Measurements from ENCODE around the gene PRSS38.

DNA sequence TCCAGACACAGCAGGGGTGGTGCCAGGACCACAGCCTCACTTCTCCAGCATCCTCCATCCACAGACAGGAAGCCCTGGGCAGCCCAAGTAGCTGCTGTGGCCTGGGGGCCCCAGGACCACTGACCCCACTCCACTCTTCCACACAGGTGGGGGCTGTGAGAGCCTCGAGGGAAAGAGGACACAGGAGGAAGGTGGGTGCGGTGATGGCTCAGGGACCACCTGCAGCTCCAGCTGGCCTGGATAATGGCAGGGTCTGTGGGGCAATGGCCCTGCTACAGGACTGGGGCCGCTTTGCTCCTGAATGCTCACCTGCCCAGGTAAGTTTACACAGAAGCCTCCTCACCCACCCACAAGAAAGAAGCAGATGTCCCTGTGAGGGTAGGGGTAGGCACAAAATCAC lies 18.3 kb upstream of the PRSS38 start:
- TF ChIP-seq POLR2AphosphoS5 (IDR thresholded peaks at IDR 0.05; ENCODE audit: low read depth, low read length) (no peak), POLR2A (IDR thresholded peaks at IDR 0.05; ENCODE audit: borderline replicate concordance, extremely low read depth, insufficient read depth, insufficient read length) (no peak)
- TF ChIP-seq, protein P1, sequence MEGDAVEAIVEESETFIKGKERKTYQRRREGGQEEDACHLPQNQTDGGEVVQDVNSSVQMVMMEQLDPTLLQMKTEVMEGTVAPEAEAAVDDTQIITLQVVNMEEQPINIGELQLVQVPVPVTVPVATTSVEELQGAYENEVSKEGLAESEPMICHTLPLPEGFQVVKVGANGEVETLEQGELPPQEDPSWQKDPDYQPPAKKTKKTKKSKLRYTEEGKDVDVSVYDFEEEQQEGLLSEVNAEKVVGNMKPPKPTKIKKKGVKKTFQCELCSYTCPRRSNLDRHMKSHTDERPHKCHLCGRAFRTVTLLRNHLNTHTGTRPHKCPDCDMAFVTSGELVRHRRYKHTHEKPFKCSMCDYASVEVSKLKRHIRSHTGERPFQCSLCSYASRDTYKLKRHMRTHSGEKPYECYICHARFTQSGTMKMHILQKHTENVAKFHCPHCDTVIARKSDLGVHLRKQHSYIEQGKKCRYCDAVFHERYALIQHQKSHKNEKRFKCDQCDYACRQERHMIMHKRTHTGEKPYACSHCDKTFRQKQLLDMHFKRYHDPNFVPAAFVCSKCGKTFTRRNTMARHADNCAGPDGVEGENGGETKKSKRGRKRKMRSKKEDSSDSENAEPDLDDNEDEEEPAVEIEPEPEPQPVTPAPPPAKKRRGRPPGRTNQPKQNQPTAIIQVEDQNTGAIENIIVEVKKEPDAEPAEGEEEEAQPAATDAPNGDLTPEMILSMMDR (IDR thresholded peaks at IDR 0.05 in 2 of 3, conservative IDR thresholded peaks at IDR 0.05 in 1 of 3; ENCODE audit: borderline replicate concordance in 1 of 3, insufficient read depth in 1 of 3, low read depth in 2 of 3, low read length in 2 of 3): no peak
- TF ChIP-seq, protein P2, sequence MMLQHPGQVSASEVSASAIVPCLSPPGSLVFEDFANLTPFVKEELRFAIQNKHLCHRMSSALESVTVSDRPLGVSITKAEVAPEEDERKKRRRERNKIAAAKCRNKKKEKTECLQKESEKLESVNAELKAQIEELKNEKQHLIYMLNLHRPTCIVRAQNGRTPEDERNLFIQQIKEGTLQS (IDR thresholded peaks at IDR 0.05): no peak
